ENCODE data around the gene DRAM1. TPM values are rescaled to one million over a fixed set of nuclear protein-coding genes. Genes with fewer than 3 reads are reported as not detected.

DRAM1 gene
- total and polyA plus RNA-seq, 2 of the 4 experiments (the other 2 are of a cell fraction) = 20.0 to 27.2 TPM

DNA sequence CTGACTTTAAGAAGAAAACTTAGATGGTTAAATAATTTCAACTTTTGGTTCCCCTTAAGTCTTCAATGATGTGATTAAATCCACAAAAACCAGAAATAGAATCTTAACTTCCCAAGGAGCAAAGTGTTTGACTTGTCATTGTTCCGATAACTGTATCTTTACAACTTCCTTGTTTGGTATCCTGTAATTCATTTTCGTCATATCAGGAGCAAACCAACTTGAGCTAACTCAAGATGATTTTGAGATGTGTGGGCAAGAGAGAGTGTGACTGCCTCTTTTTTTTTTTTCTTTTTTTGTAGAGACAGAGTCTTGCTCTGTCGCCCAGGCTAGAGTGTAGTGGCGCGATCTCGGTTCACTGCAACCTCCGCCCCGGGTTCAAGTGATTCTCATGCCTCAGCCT, 25.3 kb downstream of the DRAM1 start:
- DNase-seq (no peak), ATAC-seq (ENCODE audit: low read depth) (no peak)
- Histone ChIP-seq H3K18ac (ENCODE audit: low read depth, low read length) (no peak overlapping the region), H3K27ac (ENCODE audit: insufficient read depth, low read length) (no peak overlapping the region), H4K5ac (ENCODE audit: low read depth, low read length) (no peak overlapping the region), H3K4ac (ENCODE audit: low read depth, low read length) (no peak overlapping the region), H4K91ac (ENCODE audit: insufficient read depth, low read depth, low read length) (no peak overlapping the region), H2AK5ac (ENCODE audit: low read depth, low read length) (no peak overlapping the region), H2BK5ac (ENCODE audit: low read depth, low read length, poor library complexity, severe bottlenecking) (no peak overlapping the region), H2AK9ac (replicated peaks; ENCODE audit: low read depth, low read length, poor library complexity) (no peak overlapping the region), H3K23ac (ENCODE audit: low read depth, low read length) (no peak overlapping the region), H3K27me3 (ENCODE audit: control insufficient read depth, insufficient read depth, low read length) (no peaks in the 10 kb centered on the region), H4K8ac (ENCODE audit: low read depth in 2 of 2, low read length in 2 of 2) (no peak overlapping the region), H3K4me3 (ENCODE audit: insufficient read depth, low read depth, low read length) (no peak overlapping the region), H2BK20ac (ENCODE audit: low read depth, low read length) (no peak overlapping the region), H3K36me3 (ENCODE audit: control insufficient read depth, insufficient read depth, low read length) (peaks cover 38% of the 10 kb centered on the region), H3K4me1 (ENCODE audit: control insufficient read depth, insufficient read depth, low read length) (no peaks in the 10 kb centered on the region), H2AFZ (replicated peaks; ENCODE audit: low read length, poor library complexity) (no peak overlapping the region), H3K56ac (ENCODE audit: extremely low read depth, insufficient read depth, low read length) (no peak overlapping the region), H3K9ac (ENCODE audit: low read depth, low read length) (no peak overlapping the region), H3K14ac (replicated peaks; ENCODE audit: low read depth, low read length) (no peak overlapping the region), H3K9me1 (ENCODE audit: insufficient read depth, low read length) (peaks cover 3% of the 10 kb centered on the region; the same call in 1 of the 2 replicates), H3K4me2 (ENCODE audit: low read depth, low read length) (no peak overlapping the region), H2BK15ac (ENCODE audit: low read depth, low read length) (no peak overlapping the region), H3K79me1 (ENCODE audit: low read depth in 1 of 2, low read length in 2 of 2) (peaks cover 24 to 52% of the 10 kb centered on the region in 2 experiments), H3K9me3 (ENCODE audit: control insufficient read depth, insufficient read depth, low read length) (no peaks in the 10 kb centered on the region), H4K20me1 (ENCODE audit: insufficient read depth, low read length) (no peaks in the 10 kb centered on the region), H2BK120ac (ENCODE audit: low read depth, low read length) (no peak overlapping the region)
- ChIA-PET CTCF (no interaction called here), POLR2A (ENCODE audit: unreplicated experiment) (no interaction called here)
- in situ Hi-C loops (cut with MboI; ENCODE audit: low sequenced_read_pairs) = no loop called here
- TF ChIP-seq SMC3 (IDR thresholded peaks at IDR 0.05; ENCODE audit: low read depth, low read length) (no peak), NFE2L2 (IDR thresholded peaks at IDR 0.05; ENCODE audit: low read depth, low read length) (no peak), RAD21 (IDR thresholded peaks at IDR 0.05; ENCODE audit: low read length) (no peak), RCOR1 (IDR thresholded peaks at IDR 0.05; ENCODE audit: insufficient replicate concordance, low read length) (no peak)
- TF ChIP-seq, protein P1, sequence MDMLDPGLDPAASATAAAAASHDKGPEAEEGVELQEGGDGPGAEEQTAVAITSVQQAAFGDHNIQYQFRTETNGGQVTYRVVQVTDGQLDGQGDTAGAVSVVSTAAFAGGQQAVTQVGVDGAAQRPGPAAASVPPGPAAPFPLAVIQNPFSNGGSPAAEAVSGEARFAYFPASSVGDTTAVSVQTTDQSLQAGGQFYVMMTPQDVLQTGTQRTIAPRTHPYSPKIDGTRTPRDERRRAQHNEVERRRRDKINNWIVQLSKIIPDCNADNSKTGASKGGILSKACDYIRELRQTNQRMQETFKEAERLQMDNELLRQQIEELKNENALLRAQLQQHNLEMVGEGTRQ (IDR thresholded peaks at IDR 0.05; ENCODE audit: low read depth, low read length) = no peak
- dilution Hi-C loops (cut with HindIII; ENCODE audit: low sequenced_read_pairs, unreplicated experiment) = no loop called here
- no CpG with 5 or more reads among the region's 8 CpGs for WGBS, 2 experiments (ENCODE audit: extremely low coverage in 2 of 2, insufficient read length in 1 of 2)
- intact Hi-C loops (cut with micrococcal nuclease) = no loop called here
- no TSS peak for BruUV-seq (replicated peaks)

All from IMR-90 (cell line).